Measurements from ENCODE around the gene HIC1.

DNA sequence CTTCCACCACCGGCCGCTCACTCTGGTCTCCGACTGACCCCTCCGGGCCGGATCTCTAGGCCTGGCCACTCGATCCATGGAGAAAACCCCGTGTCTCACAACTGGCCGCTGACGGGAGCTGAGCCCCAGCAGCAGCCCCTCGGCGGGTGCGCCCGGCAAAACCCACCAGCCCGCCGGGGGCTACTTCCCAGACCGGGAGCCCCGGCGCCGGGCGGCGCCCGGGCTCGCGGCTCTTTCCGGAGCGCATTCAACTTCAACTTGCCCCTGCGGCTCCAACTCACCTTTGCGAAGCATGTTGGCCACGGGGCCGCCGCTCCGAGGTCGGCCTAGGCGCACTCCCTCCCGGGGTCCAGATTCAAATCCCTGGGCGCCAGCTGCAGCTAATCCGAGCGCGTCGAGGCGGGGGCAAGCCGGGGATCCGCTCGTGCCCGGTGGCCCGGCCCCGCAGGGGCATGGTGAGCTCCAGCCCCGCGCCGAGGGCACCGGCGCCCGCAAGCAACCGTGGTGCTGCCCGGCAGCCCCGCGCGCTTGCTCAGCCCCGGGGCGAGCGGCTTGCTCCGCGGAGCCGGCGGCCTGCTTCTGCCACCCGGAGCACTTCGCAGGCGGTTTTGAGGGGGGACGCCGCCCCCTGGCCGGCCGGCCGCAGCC lies 30.2 kb upstream of the HIC1 start:
- TF ChIP-seq, protein P1, sequence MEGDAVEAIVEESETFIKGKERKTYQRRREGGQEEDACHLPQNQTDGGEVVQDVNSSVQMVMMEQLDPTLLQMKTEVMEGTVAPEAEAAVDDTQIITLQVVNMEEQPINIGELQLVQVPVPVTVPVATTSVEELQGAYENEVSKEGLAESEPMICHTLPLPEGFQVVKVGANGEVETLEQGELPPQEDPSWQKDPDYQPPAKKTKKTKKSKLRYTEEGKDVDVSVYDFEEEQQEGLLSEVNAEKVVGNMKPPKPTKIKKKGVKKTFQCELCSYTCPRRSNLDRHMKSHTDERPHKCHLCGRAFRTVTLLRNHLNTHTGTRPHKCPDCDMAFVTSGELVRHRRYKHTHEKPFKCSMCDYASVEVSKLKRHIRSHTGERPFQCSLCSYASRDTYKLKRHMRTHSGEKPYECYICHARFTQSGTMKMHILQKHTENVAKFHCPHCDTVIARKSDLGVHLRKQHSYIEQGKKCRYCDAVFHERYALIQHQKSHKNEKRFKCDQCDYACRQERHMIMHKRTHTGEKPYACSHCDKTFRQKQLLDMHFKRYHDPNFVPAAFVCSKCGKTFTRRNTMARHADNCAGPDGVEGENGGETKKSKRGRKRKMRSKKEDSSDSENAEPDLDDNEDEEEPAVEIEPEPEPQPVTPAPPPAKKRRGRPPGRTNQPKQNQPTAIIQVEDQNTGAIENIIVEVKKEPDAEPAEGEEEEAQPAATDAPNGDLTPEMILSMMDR (IDR thresholded peaks at IDR 0.05), result no peak
- no peak for TF ChIP-seq POLR2A (IDR thresholded peaks at IDR 0.05)
